ENCODE data around the gene NHSL1. TPM values are rescaled to one million over a fixed set of nuclear protein-coding genes. Genes with fewer than 3 reads are reported as not detected.

The NHSL1 gene
- total RNA-seq, 1 donor = 17.8 TPM

DNA sequence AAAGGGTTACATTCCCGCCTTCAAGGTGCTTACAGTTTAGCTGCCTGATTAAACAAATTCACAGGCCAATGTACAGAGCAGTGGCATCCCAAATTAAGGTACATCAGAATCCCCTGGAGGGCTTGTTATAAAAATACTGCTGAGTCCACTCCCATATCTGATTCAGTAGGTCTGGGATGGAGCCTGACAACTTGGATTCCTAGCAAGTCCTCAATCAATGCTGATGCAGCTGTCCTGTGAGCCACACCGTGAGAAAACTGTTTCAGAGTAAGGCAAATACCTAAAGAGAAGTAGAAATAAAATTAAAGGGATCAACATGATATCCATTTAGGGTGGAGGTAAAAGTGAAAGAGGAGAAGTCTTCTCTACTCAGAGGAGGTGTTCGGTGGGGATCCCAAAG, 16.5 kb downstream of the NHSL1 start:
- no peak for DNase-seq (ENCODE audit: low read depth)
- TF ChIP-seq, protein P1, sequence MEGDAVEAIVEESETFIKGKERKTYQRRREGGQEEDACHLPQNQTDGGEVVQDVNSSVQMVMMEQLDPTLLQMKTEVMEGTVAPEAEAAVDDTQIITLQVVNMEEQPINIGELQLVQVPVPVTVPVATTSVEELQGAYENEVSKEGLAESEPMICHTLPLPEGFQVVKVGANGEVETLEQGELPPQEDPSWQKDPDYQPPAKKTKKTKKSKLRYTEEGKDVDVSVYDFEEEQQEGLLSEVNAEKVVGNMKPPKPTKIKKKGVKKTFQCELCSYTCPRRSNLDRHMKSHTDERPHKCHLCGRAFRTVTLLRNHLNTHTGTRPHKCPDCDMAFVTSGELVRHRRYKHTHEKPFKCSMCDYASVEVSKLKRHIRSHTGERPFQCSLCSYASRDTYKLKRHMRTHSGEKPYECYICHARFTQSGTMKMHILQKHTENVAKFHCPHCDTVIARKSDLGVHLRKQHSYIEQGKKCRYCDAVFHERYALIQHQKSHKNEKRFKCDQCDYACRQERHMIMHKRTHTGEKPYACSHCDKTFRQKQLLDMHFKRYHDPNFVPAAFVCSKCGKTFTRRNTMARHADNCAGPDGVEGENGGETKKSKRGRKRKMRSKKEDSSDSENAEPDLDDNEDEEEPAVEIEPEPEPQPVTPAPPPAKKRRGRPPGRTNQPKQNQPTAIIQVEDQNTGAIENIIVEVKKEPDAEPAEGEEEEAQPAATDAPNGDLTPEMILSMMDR (IDR thresholded peaks at IDR 0.05; ENCODE audit: insufficient read depth, low read length) = no peak
- no peak overlapping the region for H3K4me3 ChIP-seq (ENCODE audit: low read depth, low read length)

DNA sequence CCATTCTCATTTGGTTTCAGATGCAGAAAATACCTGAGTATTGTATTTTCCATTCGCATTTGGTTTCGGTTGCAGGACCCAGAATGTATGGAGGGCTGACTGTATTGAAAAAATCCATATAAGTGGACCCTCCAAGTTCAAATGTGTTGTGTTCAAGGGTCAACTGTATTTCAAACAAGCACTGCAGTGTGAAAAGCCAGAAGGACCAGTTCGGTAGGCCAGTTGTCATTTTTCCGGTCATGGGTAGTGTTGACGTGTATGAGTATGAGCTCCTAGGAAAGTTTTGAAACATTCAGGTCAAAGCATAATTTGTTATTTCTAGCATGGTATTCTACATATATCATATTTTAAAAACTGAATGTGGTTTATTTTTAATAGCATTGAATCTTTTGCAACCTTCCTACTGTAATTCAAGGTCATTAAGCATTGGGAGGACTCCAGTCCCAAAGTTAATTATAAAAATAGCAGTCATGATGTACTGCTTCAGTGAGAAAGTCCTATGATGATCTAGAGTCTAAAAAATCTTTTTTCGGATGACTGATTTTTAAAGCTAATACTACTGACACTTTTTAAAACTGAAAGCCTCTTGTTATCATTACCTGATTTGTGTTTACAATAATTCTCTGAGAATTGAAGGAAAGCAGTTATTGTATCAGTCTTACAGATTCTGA, 18.9 kb downstream of the NHSL1 start:
- no peak overlapping the region for H3K4me3 ChIP-seq (ENCODE audit: low read depth, low read length)
- TF ChIP-seq, protein P1 (IDR thresholded peaks at IDR 0.05; ENCODE audit: insufficient read depth, low read length) = no peak
- no peak for DNase-seq (ENCODE audit: low read depth)

DNA sequence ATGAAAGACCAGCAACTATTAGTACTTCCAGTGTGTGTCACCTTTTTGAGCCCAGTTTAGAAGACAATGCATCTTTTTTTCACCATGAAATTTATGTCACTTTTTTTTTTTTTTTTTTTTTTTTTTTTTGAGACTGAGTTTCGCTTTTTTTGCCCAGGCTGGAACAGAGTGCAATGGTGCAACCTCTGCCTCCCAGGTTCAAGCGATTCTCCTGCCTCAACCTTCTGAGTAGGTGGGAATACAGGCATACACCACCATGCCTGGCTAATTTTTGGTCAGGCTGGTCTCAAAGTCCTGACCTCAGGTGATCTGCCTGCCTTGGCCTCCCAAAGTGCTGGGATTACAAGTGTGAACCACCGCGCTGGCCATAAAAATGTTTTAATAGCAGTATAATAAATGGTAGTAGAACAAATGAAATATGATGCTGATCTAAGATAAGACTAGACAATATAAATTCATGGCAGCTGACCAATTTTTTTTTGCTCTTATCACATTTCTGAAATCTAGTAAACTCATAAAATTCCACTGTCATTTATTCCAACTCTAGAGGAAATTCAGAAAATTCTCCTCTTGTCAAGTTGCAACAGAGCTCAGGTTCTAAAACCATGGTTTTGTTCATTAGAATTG, 21.3 kb downstream of the NHSL1 start:
- TF ChIP-seq, protein P1 (IDR thresholded peaks at IDR 0.05; ENCODE audit: insufficient read depth, low read length) = no peak
- H3K4me3 ChIP-seq (ENCODE audit: low read depth, low read length) = no peak overlapping the region
- peak; percentile 28 for DNase-seq (ENCODE audit: low read depth)

DNA sequence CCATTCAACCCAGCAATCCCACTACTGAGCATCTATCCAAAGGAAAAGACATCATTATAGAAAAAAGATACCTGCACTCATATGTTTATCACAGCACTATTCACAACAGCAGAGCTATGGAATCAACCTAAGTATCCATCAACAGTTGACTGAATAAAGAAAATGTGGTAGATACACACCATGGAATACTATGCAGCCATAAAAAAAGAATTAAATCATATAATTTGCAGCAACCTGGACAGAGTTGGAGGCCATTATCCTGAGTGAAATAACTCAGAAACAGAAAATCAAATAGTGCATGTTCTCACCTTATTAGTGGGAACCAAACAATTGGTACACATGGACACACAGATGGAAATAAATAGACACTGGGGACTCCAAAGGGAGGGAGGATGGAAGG, 23.2 kb downstream of the NHSL1 start:
- H3K4me3 ChIP-seq (ENCODE audit: low read depth, low read length) = no peak overlapping the region
- TF ChIP-seq, protein P1 (IDR thresholded peaks at IDR 0.05; ENCODE audit: insufficient read depth, low read length) = no peak
- no peak for DNase-seq (ENCODE audit: low read depth)

DNA sequence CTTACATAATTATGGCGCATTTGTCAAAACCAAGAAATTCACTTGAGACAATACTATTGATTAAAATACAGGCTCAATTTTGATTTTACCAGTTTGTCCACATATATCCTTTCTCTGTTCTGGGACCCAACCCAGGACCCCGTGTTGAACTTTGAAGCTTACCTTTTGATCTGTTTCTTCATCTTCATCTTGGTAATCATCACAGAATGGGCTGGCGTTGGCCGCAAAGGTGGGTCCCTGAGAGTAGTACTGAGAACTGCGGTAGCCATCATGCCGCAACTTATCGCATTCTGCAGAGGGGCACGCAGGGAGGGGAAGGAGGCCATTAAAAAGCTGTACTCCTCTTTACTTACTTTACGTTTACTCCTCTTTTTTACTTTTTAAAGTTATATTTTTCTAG, 26.1 kb downstream of the NHSL1 start:
- H3K4me3 ChIP-seq (ENCODE audit: low read depth, low read length) = no peak overlapping the region
- TF ChIP-seq, protein P1 (IDR thresholded peaks at IDR 0.05; ENCODE audit: insufficient read depth, low read length) = no peak
- no peak for DNase-seq (ENCODE audit: low read depth)

DNA sequence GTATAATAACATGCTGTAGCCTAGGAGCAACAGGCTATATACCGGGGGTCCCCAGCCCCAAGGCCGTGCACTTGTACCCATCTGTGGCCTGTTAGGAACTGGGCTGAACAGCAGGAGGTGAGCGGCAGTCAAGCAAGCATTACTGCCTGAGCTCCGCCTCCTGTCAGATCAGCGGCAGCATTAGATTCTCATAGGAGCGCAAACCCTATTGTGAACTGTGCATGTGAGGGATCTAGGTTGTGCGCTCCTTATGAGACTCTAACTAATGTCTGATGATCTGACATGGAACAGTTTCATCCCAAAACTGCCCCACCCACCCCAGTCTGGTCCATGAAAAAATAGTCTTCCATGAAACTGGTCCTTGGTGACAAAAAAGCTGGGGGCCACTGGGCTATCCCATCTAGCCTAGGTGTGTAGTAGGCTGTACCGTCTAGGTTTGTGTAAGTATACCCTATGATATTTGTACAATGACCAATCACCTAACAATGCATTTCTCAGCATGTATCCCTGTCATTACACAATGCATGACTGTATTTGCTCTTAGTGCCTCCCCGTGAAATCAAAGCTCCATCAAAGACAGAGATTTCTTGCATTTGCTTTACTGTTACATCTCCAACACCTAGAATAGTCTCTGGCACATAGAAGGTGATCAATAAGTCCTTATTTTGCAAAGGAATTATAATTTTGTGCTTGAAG, 30.8 kb downstream of the NHSL1 start:
- TF ChIP-seq, protein P1 (IDR thresholded peaks at IDR 0.05; ENCODE audit: insufficient read depth, low read length) = no peak
- no peak overlapping the region for H3K4me3 ChIP-seq (ENCODE audit: low read depth, low read length)
- DNase-seq (ENCODE audit: low read depth) = peak; percentile 23
